Germinal center (tissue), 1 donor: ENCODE measurements around the gene FABP7.
A peak's percentile ranks its signal among the peaks of the same experiment; 100 is the strongest.
"Not testable (repeated sequence)": the region's sequence is repeated elsewhere in the genome, so short reads cannot be mapped to it uniquely, and the experiment has no call there.

Experiments used
- DNase-seq: peaks from one replicate; pipeline ENCODE4 v3.0.0; 2012; ENCODE audit warnings: mixed read lengths, low spot score

Gene FABP7

GRCh38 chr6:122779667-122780066, at the start of gene FABP7:
TSS of gene FABP7 (plus strand) at chr6:122779716. CDS start at chr6:122779795, 79 bp downstream.
- DNase-seq, result no peak

DNA sequence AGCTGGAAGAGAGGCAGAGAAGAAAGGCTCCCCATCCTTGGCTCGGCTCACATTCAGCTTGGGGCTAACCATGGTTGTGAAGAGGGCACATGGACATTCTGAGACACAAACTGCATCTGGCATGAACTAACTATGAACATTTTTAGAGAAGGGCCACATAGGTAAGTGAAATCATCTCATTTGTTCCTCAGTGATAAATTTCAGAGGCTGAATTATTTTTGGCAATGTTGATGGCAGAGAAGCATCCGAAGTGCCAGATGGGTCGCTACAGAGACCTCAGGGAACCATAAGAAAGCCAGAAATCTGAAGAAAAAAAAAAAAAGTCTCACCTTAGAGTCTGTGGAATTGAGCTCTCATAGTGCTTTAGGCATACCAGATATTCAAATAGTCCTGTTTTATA, 49.2 kb upstream of the FABP7 start:
- no peak for DNase-seq

- peak; percentile 24 for DNase-seq
These were observed 48.6 kb upstream of the FABP7 start for GRCh38 chr6:122730775-122731386.

DNA sequence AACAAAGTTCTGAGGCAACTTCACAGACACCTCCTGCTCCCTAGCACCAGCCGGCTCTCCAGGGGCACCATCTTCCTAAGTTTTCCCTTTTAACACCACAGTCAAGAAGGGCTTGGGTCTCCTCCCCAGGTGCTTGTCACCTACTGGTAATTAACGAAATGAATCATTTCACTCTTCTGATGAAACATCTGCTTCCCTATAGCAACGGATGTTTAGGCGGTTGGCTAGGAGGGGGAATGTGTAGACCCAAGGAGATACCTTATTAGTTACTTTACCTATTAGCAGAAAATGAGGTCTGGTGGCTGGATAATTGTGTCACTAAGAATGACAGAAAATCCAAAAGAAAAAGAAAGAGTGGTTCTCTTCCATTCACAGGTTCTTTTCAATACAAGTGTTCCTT, 46.3 kb upstream of the FABP7 start:
- DNase-seq, result no peak

DNA sequence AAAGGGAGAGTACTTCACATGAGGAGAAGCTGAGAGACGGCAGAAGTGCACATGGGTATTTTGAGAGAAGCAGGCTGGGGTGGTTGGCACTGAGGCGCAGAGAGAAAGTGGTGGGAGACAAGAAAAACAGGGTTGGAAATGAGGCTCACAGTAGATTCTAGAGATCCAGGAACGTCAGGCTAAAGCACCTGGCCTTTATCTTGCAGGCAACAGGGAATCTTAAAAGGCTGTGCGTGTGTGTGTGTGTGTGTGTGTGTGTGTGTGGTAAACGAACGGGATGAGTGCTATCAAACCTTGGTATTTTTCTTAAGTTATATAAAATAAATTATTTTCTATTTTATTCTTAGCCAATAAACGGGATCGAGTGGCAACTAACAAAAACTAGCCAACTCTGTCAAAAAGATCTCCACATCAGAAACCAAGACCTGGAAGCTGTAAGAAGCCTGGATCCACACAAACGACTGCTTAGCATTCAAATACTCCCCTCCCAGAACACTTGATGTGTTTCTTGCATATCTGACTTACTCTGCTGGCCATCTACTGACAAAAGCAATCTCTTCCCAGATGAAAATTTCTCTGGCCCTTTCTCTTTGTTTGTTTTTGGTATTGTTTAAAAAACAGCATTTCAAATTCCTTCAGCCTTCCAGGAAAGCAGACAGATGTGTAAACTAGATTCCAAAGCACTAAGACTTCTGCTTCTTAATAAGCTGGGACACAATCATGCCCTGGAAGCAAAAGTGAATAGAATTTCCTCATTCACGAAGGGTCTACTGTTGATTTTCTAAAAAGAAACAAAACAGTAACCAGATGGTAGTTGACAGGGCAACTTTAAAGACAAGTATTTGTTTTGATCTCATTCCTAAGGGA, 44.8 kb upstream of the FABP7 start:
- DNase-seq, result no peak

DNA sequence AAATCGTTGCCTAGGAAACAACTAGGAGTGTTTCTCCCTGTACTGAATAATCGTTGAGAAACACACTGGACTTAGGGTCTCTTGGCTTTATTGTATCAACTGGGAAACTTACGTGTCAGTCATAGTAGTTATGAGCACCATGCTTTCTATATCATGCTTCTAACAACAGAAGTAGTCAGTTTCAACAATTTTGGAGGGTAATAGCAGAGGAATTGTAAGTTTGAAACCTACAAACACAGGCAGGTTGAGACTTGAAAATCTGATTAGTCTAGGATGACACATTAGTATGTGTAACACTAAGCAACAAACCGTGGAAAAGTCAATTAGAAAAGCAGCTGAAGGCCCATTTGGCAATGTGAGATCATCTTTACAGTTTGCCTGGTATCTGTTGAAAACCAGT, 43.9 kb upstream of the FABP7 start:
- no peak for DNase-seq

GRCh38 chr6:122736163-122736562, 43.4 kb upstream of the FABP7 start:
- DNase-seq, result no peak

DNA sequence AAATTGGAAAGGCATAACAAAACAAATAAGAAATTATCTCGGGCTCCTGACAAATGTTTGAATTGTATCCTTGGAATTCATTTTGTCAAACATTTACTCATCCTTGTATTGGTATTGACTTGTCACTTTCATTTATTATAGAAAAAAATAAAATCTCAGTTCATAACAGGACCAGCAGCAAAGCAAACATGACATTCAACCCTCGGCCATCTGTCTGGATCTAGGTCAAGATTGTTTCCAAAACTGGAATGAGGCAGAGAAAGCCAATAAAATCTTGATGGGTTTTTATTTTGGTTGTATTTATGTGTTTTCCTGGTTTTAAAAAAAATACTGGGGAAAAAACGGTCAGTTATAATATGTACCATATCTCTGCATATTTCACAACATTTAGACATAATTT, 42.9 kb upstream of the FABP7 start:
- DNase-seq, result no peak

- no peak for DNase-seq
These were observed 39.4 kb upstream of the FABP7 start for GRCh38 chr6:122740091-122740490.

- no peak for DNase-seq
These were observed 38.6 kb upstream of the FABP7 start for GRCh38 chr6:122740936-122741335.

DNA sequence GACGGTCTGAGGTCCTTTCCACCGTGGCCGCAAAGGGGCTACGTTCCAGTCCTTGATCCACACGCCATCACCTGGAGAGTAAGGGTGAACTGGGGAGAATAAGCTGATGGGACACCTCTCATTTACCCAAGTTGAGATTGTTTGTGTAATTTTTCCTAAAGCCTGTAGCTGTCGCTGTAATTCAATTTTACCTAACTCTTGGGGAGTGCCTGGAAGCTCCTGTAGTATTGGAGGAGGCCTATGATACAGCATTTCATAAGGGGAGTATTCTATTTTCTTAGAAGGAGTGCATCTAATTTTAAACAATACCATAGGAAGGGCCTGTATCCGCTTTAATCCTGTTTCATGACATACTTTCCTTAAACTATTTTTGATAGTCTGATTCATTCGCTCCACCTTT, 35.3 kb upstream of the FABP7 start:
- not testable (repeated sequence) for DNase-seq

- DNase-seq, result not testable (repeated sequence)
These were observed 34.7 kb upstream of the FABP7 start for GRCh38 chr6:122744856-122745255.

DNA sequence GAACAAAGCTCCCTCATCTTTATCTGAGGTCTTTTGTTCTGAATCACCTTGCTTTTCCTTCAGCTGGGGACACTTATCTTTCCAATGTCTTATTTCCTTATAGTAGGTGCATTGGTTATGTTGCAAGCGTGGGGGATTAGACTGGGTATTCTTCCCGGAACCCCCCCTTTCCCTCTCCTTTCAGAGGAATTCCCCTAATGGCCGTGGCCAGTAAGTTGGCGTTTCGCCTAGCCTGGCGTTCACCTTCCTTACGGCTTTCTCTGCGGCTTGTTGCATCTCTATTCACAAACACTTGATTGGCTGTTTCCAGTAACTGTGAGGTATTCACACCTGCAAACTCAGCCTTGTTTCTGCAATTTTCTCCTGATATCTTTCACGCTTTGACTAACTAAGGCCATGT, 32.8 kb upstream of the FABP7 start:
- DNase-seq, result no peak

GRCh38 chr6:122747573-122747972, 31.9 kb upstream of the FABP7 start:
- DNase-seq, result peak; percentile 25

- not testable (repeated sequence) for DNase-seq
These were observed 30.6 kb upstream of the FABP7 start for GRCh38 chr6:122748945-122749344.

DNA sequence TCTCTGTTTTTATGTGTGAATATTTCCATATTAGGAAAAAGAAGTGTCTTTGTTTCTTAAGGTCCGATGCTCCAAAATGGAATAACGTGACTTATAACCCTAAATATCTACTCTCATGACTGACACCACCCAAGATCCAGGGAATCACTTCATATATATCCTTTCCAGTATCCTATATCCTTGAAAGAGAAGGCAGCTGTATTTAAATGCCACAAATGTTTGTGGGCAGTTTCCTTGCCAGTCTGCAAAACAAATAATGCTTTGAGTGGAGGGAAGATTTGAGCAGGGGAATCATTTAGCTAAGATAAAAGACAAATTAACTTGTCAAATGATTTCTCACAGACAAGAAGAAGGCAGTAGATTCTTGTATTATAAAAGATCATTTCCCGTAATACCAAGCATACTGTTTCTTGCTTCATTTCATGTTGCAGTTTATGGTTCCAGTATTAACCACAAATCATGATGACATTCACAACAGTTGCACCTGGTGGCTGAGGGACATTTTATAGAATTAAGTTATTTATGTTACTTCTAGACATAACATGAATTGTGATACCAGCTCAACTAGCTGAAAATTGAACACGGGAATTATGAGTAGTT, 30.0 kb upstream of the FABP7 start:
- no peak for DNase-seq

DNA sequence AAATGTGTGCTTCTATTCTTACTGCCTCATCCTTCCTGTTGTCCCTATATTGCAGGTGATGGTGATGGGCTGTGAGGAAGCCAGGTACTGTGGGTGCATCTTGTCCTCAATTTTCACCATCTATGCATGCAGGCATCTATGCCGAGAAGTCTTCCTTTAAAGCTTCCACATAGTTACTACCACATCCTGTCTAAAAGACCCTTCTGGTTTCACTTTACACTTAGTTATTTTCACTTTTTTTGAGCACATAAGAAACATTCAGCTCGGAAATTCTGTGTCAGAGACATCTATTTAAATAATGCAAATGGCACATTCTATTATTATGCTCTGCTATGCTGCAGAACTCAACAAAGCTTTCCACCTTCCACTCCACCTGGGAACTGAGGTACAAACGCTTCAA, 28.2 kb upstream of the FABP7 start:
- DNase-seq, result peak; percentile 52

DNA sequence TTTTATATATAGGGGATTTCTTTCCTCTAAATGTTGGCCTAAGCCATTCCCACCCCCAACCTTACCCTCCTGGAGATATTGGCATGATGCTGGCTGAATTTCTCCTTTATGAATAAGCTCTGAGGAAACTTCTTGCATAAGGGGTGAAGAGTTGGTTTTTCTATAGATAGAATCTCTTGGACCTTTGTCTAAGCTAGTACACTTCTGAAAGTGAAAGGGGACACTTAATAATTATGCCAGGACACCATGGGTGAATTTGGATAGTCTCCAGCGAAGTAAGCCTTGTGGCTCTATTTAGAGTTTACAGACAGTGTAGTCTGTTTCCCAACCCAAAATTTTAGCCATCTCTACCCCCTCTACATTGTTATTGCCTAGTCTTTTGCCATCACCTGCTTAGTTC, 27.1 kb upstream of the FABP7 start:
- DNase-seq, result no peak

- no peak for DNase-seq
These were observed 26.4 kb upstream of the FABP7 start for GRCh38 chr6:122753000-122753687.

GRCh38 chr6:122753688-122754056, 25.8 kb upstream of the FABP7 start:
- no peak for DNase-seq

DNA sequence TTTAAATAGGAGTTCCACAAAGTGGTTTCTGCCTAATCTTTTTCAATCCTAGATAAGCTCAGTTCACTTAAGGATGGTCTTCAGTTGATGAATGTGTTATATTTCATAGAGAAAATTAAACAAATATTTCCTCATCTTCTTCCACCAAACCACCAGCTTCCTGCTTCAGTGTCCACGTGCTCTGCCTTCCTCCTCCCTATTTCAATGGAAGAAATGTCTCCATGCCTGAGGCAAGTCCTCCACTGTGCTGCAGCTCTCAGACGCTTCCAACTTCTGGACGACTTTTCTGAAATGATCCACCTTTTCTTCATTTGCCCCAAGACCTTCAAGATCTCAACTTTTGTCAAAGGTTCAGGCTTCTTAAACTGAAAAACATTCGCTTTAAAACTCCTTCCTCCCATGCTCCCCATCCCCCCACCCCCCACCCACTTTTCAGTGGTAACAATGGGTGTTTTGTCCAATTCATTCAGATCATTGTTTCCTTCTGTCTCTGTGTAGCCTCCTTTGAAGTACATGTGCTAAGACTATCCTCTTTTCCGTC, 25.3 kb upstream of the FABP7 start:
- no peak for DNase-seq

GRCh38 chr6:122755901-122756300, 23.6 kb upstream of the FABP7 start:
- no peak for DNase-seq
